ENCODE data around the gene CATSPERD.
"Not testable (repeated sequence)": the region's sequence is repeated elsewhere in the genome, so short reads cannot be mapped to it uniquely, and the experiment has no call there.

The CATSPERD gene

GRCh38 chr19:5743630-5744029, 23.2 kb downstream of the CATSPERD start:
- no peak for DNase-seq

- DNase-seq: not testable (repeated sequence)
These were observed 24.6 kb downstream of the CATSPERD start for GRCh38 chr19:5744999-5745398.

DNA sequence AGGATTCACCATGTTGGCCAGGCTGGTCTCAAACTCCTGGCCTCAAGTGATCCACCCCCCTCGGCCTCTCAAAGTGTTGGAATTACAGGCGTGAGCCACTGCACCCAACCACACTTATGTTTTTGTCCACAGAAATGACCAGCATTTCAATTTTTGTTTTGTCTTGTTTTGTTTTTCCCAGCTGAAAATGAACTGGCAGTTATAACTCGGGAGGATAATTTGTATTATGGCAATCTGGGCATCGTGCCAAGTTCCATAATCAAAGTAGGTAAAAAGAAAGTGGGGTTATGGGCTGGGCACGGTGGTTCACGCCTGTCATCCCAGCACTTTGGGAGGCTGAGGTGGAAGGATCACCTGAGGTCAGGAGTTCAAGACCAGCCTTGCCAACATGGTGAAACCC, 28.5 kb downstream of the CATSPERD start:
- not testable (repeated sequence) for DNase-seq

DNA sequence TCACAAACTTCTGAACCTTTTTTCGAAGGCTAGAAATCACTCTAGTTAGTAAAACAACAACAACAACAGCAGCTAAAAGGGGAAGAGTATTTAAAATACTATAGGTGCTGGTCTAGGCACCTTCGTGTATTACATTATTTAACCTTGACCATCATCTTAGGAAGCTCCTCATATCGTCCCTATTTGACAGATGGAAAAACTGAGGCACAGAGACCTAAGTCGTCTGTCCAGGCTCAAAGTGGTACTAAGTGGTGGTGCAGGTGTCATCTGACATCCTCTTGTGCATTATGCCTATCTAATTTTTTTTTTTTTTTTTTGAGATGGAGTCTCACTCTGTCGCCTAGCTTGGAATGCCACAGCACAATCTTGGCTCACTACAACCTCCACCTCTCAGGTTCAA, 29.1 kb downstream of the CATSPERD start:
- DNase-seq: no peak

- DNase-seq: no peak
These were observed 31.3 kb downstream of the CATSPERD start for GRCh38 chr19:5751709-5752108.

GRCh38 chr19:5753743-5754142, 33.3 kb downstream of the CATSPERD start:
- no peak for DNase-seq

DNA sequence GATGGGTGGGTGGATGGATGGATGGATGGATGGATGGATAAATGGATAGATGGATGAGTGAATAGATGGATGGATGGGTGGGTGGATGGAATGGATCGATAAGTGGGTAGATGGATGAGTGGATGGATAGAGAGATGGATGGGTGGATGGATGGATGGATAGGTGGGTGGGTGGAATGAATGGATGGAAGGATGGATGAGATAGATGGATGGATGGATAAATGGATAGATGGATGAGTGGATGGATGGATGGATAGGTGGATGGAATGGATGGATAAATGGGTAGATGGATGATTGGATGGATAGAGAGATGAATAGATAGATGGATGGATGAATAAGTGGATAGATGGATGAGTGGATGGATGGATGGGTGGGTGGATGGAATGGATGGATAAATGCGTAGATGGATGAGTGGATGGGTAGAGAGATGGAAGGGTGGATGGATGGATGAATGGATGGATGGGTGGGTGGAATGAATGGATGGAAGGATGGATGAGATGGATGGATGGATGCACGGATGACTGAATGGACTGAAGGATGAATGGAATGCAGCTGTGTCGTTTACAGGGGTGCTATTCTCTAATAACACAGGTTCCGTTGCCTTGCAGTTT, 42.3 kb downstream of the CATSPERD start:
- no peak for DNase-seq

DNA sequence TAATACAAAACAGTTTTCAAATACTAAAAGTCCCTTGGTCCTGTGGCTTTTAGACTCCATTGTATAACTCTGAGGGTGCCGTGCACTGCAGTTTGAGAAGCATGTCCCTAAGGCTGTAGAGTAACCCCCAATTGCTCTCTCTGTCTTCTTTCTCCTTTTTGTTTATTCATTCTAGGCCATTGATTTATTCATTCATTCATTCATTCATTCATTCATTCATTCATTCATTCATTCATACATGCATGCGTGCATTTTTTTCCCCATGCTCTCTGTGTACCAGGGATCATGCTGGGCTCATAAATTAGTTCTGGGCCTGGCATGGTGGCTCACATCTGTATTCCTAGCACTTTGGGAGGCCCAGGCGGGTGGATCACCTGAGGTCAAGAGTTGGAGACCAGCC, 44.8 kb downstream of the CATSPERD start:
- DNase-seq: no peak

- no peak for DNase-seq
These were observed 47.5 kb downstream of the CATSPERD start for GRCh38 chr19:5767949-5768348.

GRCh38 chr19:5772416-5772815, 52.0 kb downstream of the CATSPERD start:
- DNase-seq: no peak

- no peak for DNase-seq
These were observed 52.8 kb downstream of the CATSPERD start for GRCh38 chr19:5773276-5773675.

DNA sequence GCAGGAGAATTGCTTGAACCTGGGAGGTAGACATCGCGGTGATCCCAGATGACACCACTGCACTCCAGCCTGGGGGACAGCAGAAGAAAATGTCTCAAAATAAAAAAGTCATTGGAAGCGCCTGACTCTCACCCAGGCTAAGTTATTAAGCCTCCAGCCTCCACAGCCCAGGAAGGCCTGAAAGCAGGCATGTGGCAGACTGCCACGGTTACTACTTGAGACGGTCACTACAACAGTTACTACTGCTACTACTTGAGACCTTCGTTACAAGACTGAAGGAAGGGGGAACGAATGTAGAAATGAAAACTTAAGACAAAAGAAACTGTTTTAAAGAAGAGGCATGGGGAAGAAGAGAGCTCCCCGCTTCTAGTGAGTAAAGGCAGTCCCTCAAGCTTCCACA, 54.5 kb downstream of the CATSPERD start:
- no peak for DNase-seq

DNA sequence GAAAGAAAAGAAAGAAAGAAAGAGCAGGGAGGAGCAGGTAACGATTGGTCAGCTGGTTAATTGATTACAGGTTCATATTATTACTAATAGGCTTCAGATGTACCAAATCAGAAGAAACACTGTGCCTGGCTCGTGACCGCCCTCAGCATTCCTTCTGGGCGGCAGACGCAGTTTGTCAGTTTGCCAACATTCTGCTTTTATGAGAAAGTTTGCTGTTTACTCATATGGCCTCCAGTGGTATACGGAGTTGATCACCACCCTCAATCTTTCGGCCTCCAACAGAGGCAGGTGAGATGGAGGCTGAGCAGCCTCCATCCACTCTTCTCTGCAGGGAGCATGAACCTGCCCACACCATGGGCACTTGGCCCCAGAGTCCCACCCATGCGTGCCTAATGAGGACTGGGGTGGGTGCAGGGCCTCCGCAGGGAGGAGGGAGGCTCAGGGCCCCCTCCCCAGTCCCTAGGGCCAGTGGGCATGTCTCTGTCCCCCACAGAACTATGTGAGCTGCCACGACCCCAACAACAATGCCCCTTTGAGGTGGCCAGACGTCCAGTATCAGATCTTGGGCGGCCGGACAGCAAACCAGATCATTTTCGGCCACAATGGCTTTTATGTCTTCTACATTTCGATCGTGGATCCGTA, 55.4 kb downstream of the CATSPERD start:
- no peak for DNase-seq

GRCh38 chr19:5778402-5778801, 58.0 kb downstream of the CATSPERD start:
- no peak for DNase-seq

DNA sequence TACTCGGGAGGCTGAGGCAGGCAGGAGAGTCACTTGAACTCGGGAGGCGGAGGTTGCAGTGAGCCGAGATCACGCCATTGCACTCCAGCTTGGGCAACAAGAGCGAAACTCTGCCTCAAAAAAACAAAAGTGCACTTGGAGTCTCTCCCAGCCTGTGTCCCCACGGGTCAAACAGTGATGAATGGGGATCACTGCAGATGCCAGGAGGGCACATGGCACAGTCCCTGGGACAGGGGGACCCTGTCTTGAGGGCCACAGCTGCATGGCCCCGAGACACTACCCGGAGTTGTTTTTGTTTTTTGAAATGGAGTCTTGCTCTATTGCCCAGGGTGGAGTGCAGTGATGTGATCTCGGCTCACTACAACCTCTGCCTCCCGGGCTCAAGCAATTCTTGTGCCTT, 60.5 kb downstream of the CATSPERD start:
- DNase-seq: not testable (repeated sequence)

GRCh38 chr19:5782322-5782721, 61.9 kb downstream of the CATSPERD start:
- DNase-seq: no peak

- no peak for DNase-seq
These were observed 62.8 kb downstream of the CATSPERD start for GRCh38 chr19:5782945-5783919.

DNA sequence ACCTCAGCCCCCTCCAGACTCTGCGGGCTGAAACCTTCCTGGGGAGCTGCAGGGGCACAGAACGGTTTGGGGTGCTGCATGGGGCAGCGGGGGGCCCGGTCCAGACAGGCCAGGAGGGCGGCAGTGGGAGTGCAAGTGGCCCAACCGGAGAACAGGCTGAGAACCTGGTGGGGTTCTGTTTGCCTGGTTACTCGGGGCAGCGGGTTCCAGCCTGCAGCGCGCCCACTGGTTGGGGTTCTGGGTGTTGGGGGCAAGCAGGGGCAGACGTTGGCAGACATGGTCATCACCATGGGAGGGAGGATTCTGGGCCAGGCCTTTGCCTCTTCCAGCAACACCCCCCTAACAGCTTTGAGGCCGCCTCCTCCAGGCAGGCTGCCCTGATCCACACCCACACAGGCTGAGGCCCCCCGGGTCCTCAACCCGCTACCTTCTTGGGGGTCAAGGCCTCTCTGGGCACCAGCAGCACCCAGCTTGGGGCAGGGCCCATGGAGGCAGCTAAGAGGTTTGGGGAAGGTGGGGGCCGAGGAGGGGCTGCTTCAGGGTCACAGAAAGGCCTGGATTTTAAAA, 64.2 kb downstream of the CATSPERD start, which contains the start of gene PRR22:
Gene PRR22, minus strand, starts transcription at position 166 of the 567 bp plus-strand sequence. Its CDS starts 86 bp downstream, at position 80.
- no peak for DNase-seq

- no peak for DNase-seq
These were observed 65.0 kb downstream of the CATSPERD start for GRCh38 chr19:5785423-5785822.

DNA sequence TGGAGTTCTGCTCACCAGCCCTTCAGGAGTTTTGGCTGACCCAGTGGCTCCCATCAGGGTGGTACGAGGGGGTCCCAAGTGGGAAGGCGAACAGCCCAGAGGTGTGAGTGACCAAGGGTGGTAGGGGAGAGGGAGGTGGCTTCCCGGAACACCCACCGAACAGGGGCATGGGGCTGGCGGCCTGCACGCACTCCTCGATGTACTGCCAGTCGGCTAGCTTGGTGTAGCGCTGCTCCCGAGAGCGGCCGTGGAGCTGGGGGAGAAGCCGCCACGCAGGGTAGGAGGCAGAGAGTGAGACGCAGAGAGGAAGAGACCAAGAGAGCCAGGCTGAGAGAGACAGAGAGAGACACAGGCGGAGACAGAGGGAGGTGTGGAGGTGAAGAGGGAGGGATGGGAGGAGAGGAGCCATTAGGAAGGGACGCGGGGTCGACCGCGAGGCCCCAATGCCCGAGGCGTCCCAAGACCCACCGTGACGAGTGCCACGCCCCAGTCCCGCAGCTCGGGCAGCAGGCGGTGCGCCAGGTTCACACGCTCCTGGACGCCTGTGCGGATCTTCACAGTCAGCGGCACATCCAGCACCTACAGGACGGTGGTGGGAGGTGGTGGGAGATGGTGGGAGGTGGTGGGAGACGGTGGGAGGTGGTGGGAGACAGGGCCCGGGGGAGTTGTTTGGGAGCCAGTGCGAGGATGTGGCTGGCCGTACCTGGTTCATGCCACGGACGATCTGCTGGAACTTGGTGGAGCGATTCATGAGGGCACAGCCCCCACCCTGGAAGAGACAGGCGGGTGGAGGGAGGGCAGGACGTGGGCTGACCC, 66.4 kb downstream of the CATSPERD start:
- DNase-seq: no peak

GRCh38 chr19:5787409-5788182, 67.2 kb downstream of the CATSPERD start:
- no peak for DNase-seq

- no peak for DNase-seq
These were observed 68.0 kb downstream of the CATSPERD start for GRCh38 chr19:5788422-5788821.

All from NCI-H526 treated with DMSO at 0.1 percent for 48 hours (cell line).